ENCODE measurements around the gene MUC16. TPM values are rescaled to one million over a fixed set of nuclear protein-coding genes. Genes with fewer than 3 reads are reported as not detected.

MUC16 gene
- total and polyA plus RNA-seq, 2 donors from 2014 or later, result 0.41 TPM; not detected in 1

DNA sequence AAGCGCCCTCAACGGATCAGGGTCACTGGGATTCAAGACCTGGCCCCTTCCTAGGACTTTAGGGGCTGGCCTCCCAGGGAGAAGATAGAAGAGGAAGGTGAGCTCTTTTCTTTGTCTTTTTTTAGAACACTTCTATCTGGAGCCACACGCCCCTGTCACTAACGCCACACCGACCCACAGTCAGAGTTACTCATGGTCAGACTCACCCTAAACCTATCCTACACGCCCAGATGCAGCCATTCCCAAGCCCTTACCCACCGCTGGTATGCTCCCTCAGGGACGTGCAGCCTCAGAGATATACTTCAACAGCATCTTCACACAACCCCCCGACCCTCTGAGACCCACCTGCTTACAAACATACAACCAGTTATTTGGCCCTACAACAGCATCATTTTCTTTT lies 29.9 kb upstream of the MUC16 start:
- FAIRE-seq, result no peak
- H3K4me3 ChIP-seq (ENCODE audit: low read length in 3 of 3), result no peak overlapping the region
- no peaks in the 10 kb centered on the region for H3K27me3 ChIP-seq (ENCODE audit: control insufficient read depth, insufficient read depth, low read length)
- no peak overlapping the region for H3K27ac ChIP-seq (ENCODE audit: low read depth in 2 of 2, low read length in 2 of 2)
- TF ChIP-seq, protein P1, sequence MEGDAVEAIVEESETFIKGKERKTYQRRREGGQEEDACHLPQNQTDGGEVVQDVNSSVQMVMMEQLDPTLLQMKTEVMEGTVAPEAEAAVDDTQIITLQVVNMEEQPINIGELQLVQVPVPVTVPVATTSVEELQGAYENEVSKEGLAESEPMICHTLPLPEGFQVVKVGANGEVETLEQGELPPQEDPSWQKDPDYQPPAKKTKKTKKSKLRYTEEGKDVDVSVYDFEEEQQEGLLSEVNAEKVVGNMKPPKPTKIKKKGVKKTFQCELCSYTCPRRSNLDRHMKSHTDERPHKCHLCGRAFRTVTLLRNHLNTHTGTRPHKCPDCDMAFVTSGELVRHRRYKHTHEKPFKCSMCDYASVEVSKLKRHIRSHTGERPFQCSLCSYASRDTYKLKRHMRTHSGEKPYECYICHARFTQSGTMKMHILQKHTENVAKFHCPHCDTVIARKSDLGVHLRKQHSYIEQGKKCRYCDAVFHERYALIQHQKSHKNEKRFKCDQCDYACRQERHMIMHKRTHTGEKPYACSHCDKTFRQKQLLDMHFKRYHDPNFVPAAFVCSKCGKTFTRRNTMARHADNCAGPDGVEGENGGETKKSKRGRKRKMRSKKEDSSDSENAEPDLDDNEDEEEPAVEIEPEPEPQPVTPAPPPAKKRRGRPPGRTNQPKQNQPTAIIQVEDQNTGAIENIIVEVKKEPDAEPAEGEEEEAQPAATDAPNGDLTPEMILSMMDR (IDR thresholded peaks at IDR 0.05; ENCODE audit: borderline replicate concordance, extremely low read depth, insufficient read depth), result no peak
- intact Hi-C loops (cut with DNase I), result no loop called here
- no peak overlapping the region for H3K9ac ChIP-seq (ENCODE audit: low read length in 3 of 3)
- H3K36me3 ChIP-seq (ENCODE audit: control insufficient read depth in 2 of 3, insufficient read depth in 3 of 3, low read length in 3 of 3), result no peaks in the 10 kb centered on the region
- no peak for DNase-seq
- no peaks in the 10 kb centered on the region for H3K4me1 ChIP-seq (ENCODE audit: control insufficient read depth in 2 of 3, insufficient read depth in 2 of 3, low read depth in 1 of 3, low read length in 3 of 3)
- H3K9me3 ChIP-seq (ENCODE audit: control insufficient read depth in 2 of 3, insufficient read depth in 1 of 3, low read length in 3 of 3), result no peaks in the 10 kb centered on the region

DNA sequence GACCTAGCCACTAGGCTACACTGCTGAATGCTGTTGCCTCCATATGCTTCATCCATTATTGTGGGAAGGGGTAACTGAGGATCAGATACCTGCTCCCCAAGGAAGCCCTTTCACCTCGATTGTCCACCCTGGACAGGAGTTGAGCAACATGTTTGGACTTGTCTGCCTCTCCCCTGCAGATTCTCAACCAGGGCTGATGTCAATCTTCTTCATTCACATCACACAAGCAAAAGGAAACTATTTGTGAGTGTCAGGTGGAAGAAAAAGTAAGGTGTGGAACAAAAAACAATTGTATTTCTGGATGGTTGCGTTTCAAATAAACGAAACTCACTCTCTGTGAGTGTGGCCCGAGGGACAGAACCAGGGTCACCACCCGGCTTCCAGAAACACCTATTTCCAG lies 29.5 kb upstream of the MUC16 start:
- Histone ChIP-seq H3K27ac (ENCODE audit: low read depth in 2 of 2, low read length in 2 of 2) (no peak overlapping the region), H3K27me3 (ENCODE audit: control insufficient read depth, insufficient read depth, low read length) (no peaks in the 10 kb centered on the region), H3K4me3 (ENCODE audit: low read length in 3 of 3) (no peak overlapping the region), H3K4me1 (ENCODE audit: control insufficient read depth in 2 of 3, insufficient read depth in 2 of 3, low read depth in 1 of 3, low read length in 3 of 3) (no peaks in the 10 kb centered on the region), H3K9me3 (ENCODE audit: control insufficient read depth in 2 of 3, insufficient read depth in 1 of 3, low read length in 3 of 3) (no peaks in the 10 kb centered on the region), H3K36me3 (ENCODE audit: control insufficient read depth in 2 of 3, insufficient read depth in 3 of 3, low read length in 3 of 3) (no peaks in the 10 kb centered on the region), H3K9ac (ENCODE audit: low read length in 3 of 3) (no peak overlapping the region)
- DNase-seq (no peak), FAIRE-seq (no peak)
- intact Hi-C loops (cut with DNase I), result no loop called here
- TF ChIP-seq, protein P1 (IDR thresholded peaks at IDR 0.05; ENCODE audit: borderline replicate concordance, extremely low read depth, insufficient read depth), result no peak

DNA sequence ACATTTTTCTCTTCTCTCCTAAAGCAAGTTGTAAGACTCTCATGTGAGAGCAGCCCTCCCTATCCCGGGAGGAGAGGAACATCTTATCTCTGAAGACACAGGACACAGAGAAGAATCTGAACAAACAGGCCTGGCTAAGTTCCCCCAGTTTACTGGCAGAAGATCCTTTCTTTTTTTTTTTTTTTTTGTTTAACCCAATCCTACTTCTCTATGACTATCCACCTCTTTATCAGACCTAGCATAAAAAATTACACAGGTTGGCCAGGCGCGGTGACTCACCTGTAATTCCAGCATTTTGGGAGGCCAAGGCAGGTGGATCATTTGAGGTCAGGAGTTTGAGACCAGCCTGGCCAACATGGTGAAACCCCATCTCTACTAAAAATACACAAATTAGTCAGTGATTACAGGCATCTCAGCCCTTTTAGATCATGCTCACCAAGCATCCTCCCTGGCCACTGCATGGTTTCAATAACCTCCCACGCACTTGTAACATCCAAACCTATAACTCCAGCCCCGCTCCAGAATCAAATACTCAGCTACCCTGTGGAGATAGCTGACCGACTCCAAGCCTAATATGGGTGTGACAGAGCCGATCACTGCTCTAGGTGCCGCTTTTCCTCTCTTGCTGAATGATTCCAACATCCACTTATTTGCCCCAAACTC lies 27.3 kb upstream of the MUC16 start:
- DNase-seq (no peak), FAIRE-seq (no peak)
- no peak overlapping the region for H3K27ac ChIP-seq (ENCODE audit: low read depth in 2 of 2, low read length in 2 of 2)
- TF ChIP-seq, protein P1 (IDR thresholded peaks at IDR 0.05; ENCODE audit: borderline replicate concordance, extremely low read depth, insufficient read depth), result no peak
- no peak overlapping the region for H3K9ac ChIP-seq (ENCODE audit: low read length in 3 of 3)
- no peaks in the 10 kb centered on the region for H3K36me3 ChIP-seq (ENCODE audit: control insufficient read depth in 2 of 3, insufficient read depth in 3 of 3, low read length in 3 of 3)
- H3K4me3 ChIP-seq (ENCODE audit: low read length in 3 of 3), result no peak overlapping the region
- H3K9me3 ChIP-seq (ENCODE audit: control insufficient read depth in 2 of 3, insufficient read depth in 1 of 3, low read length in 3 of 3), result no peaks in the 10 kb centered on the region
- no peaks in the 10 kb centered on the region for H3K27me3 ChIP-seq (ENCODE audit: control insufficient read depth, insufficient read depth, low read length)
- intact Hi-C loops (cut with DNase I), result no loop called here
- no peaks in the 10 kb centered on the region for H3K4me1 ChIP-seq (ENCODE audit: control insufficient read depth in 2 of 3, insufficient read depth in 2 of 3, low read depth in 1 of 3, low read length in 3 of 3)
